ENCODE measurements around the gene NCKAP1.

GRCh38 chr2:183014005-183014404, 24.3 kb downstream of the NCKAP1 start:
- TF ChIP-seq CTCF (IDR thresholded peaks at IDR 0.05) (no peak), POLR2A (IDR thresholded peaks at IDR 0.05) (no peak), POLR2AphosphoS5 (IDR thresholded peaks at IDR 0.05) (no peak)
